ENCODE data around the gene CCNE1.

GRCh38 chr19:29783627-29784190, 28.1 kb upstream of the CCNE1 start:
- TF ChIP-seq, protein P1, sequence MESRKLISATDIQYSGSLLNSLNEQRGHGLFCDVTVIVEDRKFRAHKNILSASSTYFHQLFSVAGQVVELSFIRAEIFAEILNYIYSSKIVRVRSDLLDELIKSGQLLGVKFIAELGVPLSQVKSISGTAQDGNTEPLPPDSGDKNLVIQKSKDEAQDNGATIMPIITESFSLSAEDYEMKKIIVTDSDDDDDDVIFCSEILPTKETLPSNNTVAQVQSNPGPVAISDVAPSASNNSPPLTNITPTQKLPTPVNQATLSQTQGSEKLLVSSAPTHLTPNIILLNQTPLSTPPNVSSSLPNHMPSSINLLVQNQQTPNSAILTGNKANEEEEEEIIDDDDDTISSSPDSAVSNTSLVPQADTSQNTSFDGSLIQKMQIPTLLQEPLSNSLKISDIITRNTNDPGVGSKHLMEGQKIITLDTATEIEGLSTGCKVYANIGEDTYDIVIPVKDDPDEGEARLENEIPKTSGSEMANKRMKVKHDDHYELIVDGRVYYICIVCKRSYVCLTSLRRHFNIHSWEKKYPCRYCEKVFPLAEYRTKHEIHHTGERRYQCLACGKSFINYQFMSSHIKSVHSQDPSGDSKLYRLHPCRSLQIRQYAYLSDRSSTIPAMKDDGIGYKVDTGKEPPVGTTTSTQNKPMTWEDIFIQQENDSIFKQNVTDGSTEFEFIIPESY (IDR thresholded peaks at IDR 0.05; ENCODE audit: borderline replicate concordance, low read depth), result no peak
- TF ChIP-seq POLR2AphosphoS5 (IDR thresholded peaks at IDR 0.05; ENCODE audit: low read depth, low read length) (no peak), REST (IDR thresholded peaks at IDR 0.05; ENCODE audit: low read depth, low read length) (no peak)
